A549 (cell line): ENCODE measurements around the gene TSNAXIP1. TPM values are rescaled to one million over a fixed set of nuclear protein-coding genes. Genes with fewer than 3 reads are reported as not detected.

Experiments
- ATAC-seq, 2 experiments: fragments of 200-7000 bp in 1 of 2; fragments of >200 bp in 1 of 2; cut with Nextera tagmentation in 1 of 2; cut with Tn5 transposase in 1 of 2; 3 replicates each; pipeline versions ENCODE4 v1.8.0 to v1.9.1; 2018 to 2020; ENCODE audit warnings: mild to moderate bottlenecking in 1 of 2, moderate library complexity in 1 of 2
- CTCF ChIA-PET: fragments of 300-600 bp; sonication (Branson Sonifier 250); formaldehyde crosslinking; extraction: SDS; loops from one replicate; lab custom pipeline; 2021; ENCODE audit warnings: antibody characterized with exemption, inconsistent platforms; lab: Yijun Ruan, JAX
- POLR2A ChIA-PET: fragments of 350-600 bp; formaldehyde crosslinking; extraction: SDS; loops from one replicate; lab custom pipeline; 2021; ENCODE audit warnings: antibody characterized with exemption, inconsistent platforms; lab: Yijun Ruan, JAX
- DNase-seq, 2 experiments: peaks; one replicate each; pipeline versions ENCODE4 v3.0.0 to v3.0.0-alpha.2; 2011 to 2016; ENCODE audit warnings: low read depth in 1 of 2, low spot score in 1 of 2
- FAIRE-seq: peaks from 2 replicates; lab custom pipeline; 2011; peaks lifted over from hg19 to GRCh38; lab: Jason Lieb, UNC
- H3K27ac ChIP-seq, 2 experiments: fragments of >200 bp; sonication (Bioruptor Twin); formaldehyde crosslinking; 3 replicates each; pipeline ENCODE4 v1.5.1; 2016 to 2017
- H3K4me1 ChIP-seq: fragments of >200 bp; sonication (Bioruptor Twin); formaldehyde crosslinking; 3 replicates; pipeline ENCODE4 v1.6.1; 2016
- H3K4me2 ChIP-seq: fragments of >200 bp; sonication (Bioruptor Twin); formaldehyde crosslinking; 3 replicates; pipeline ENCODE4 v1.6.1; 2016
- H3K4me3 ChIP-seq: fragments of >200 bp; sonication (Bioruptor Twin); formaldehyde crosslinking; 3 replicates; pipeline ENCODE4 v1.5.1; 2016
- H3K9me3 ChIP-seq: fragments of >200 bp; sonication (Bioruptor Twin); formaldehyde crosslinking; 3 replicates; pipeline ENCODE4 v1.6.1; 2016
- BHLHE40 ChIP-seq: IDR thresholded peaks from 2 replicates; pipeline ENCODE4 v1.6.1; 2012; ENCODE audit warnings: low read depth, low read length, inconsistent platforms
- CBX8 ChIP-seq: fragments of 200-600 bp; sonication (generic); IDR thresholded peaks from 2 replicates; pipeline ENCODE4 v1.6.1; 2016
- CHD4 ChIP-seq: fragments of 200-600 bp; sonication (generic); IDR thresholded peaks from 2 replicates; pipeline ENCODE4 v1.6.1; 2016; ENCODE audit warnings: antibody characterized with exemption, mild to moderate bottlenecking, borderline replicate concordance
- EHF ChIP-seq: fragments of 250-450 bp; sonication (Bioruptor Pico); IDR thresholded peaks from 2 replicates; pipeline ENCODE4 v1.5.0; 2020; ENCODE audit warnings: mild to moderate bottlenecking
- EHMT2 ChIP-seq: fragments of 200-600 bp; sonication (generic); IDR thresholded peaks from 2 replicates; pipeline ENCODE4 v1.6.1; 2016; ENCODE audit warnings: antibody characterized with exemption, low read depth, mild to moderate bottlenecking, moderate library complexity
- EP300 ChIP-seq, 2 experiments: fragments of >200 bp; sonication (Bioruptor Twin); formaldehyde crosslinking; IDR thresholded peaks; 2 replicates in 1 of 2; 3 replicates in 1 of 2; pipeline ENCODE4 v1.6.1; 2016 to 2017
- ESRRA ChIP-seq: fragments of 150-350 bp; IDR thresholded peaks from 2 replicates; pipeline ENCODE4 v1.6.1; 2014; ENCODE audit warnings: mild to moderate bottlenecking, low read length, borderline replicate concordance
- FOSB ChIP-seq: fragments of 250-450 bp; sonication (Bioruptor Pico); IDR thresholded peaks from 2 replicates; pipeline ENCODE4 v1.5.0; 2020; ENCODE audit warnings: mild to moderate bottlenecking, moderate library complexity
- GATA3 ChIP-seq: IDR thresholded peaks from 2 replicates; pipeline ENCODE4 v1.6.1; 2012; ENCODE audit warnings: borderline replicate concordance
- HDAC2 ChIP-seq: fragments of 200-600 bp; sonication (generic); IDR thresholded peaks from 2 replicates; pipeline ENCODE4 v1.6.1; 2016
- HEYL ChIP-seq: fragments of 250-450 bp; sonication (Bioruptor Pico); IDR thresholded peaks from 2 replicates; pipeline ENCODE4 v1.8.0; 2021; ENCODE audit warnings: mild to moderate bottlenecking, moderate library complexity
- HOXA7 ChIP-seq: fragments of 250-450 bp; sonication (Bioruptor Pico); IDR thresholded peaks from 2 replicates; pipeline ENCODE4 v1.5.0; 2020; ENCODE audit warnings: mild to moderate bottlenecking, moderate library complexity
- HOXB13 ChIP-seq: fragments of 250-450 bp; sonication (Bioruptor Pico); IDR thresholded peaks from 2 replicates; pipeline ENCODE4 v1.5.0; 2020; ENCODE audit warnings: low read depth, mild to moderate bottlenecking, moderate library complexity
- JUN ChIP-seq, 2 experiments: fragments of >200 bp; sonication (Bioruptor Twin); formaldehyde crosslinking; IDR thresholded peaks; 2 replicates in 1 of 2; 3 replicates in 1 of 2; pipeline ENCODE4 v1.6.1; 2016 to 2017
- KDM1A ChIP-seq: fragments of 200-600 bp; sonication (generic); IDR thresholded peaks from 2 replicates; pipeline ENCODE4 v1.6.1; 2016; ENCODE audit warnings: low read depth, mild to moderate bottlenecking
- KDM5A ChIP-seq: fragments of 200-600 bp; sonication (generic); IDR thresholded peaks from 2 replicates; pipeline ENCODE4 v1.6.1; 2016; ENCODE audit warnings: antibody characterized with exemption, mild to moderate bottlenecking
- MAFK ChIP-seq: fragments of 450-650 bp; IDR thresholded peaks from 2 replicates; pipeline ENCODE4 v1.6.1; 2014; ENCODE audit not compliant: partially characterized antibody
- MAZ ChIP-seq: fragments of 150-350 bp; IDR thresholded peaks from 2 replicates; pipeline ENCODE4 v1.6.1; 2014; ENCODE audit warnings: antibody characterized with exemption, low read depth, low read length, borderline replicate concordance
- MYC ChIP-seq: IDR thresholded peaks from 2 replicates; pipeline ENCODE4 v1.6.1; 2012; ENCODE audit warnings: mild to moderate bottlenecking, inconsistent platforms, low read length, improper control_type of control experiment, borderline replicate concordance
- PHF8 ChIP-seq: fragments of 200-600 bp; sonication (generic); IDR thresholded peaks from 2 replicates; pipeline ENCODE4 v1.6.1; 2016; ENCODE audit warnings: low read depth, mild to moderate bottlenecking, antibody characterized with exemption, moderate library complexity, borderline replicate concordance
- POLR2A ChIP-seq: IDR thresholded peaks from 2 replicates; pipeline ENCODE4 v1.6.1; 2012; ENCODE audit warnings: mild to moderate bottlenecking, low read length
- POLR2AphosphoS2 ChIP-seq: conservative IDR thresholded peaks from 2 replicates; pipeline ENCODE4 v1.6.1; 2012; ENCODE audit warnings: low read length, improper control_type of control experiment, inconsistent platforms
- RAD21 ChIP-seq, 2 experiments: fragments of >200 bp in 1 of 2; sonication (Bioruptor Twin) in 1 of 2; formaldehyde crosslinking in 1 of 2; IDR thresholded peaks in 1 of 2; conservative IDR thresholded peaks in 1 of 2; 2 replicates in 1 of 2; 3 replicates in 1 of 2; pipeline ENCODE4 v1.6.1; 2012 to 2018; ENCODE audit warnings: inconsistent platforms in 1 of 2
- RNF2 ChIP-seq: fragments of 200-600 bp; sonication (generic); IDR thresholded peaks from 2 replicates; pipeline ENCODE4 v1.6.1; 2016; ENCODE audit warnings: low read depth, mild to moderate bottlenecking, antibody characterized with exemption, moderate library complexity, borderline replicate concordance
- SREBF2 ChIP-seq: fragments of 450-650 bp; IDR thresholded peaks from 2 replicates; pipeline ENCODE4 v1.6.1; 2014; ENCODE audit warnings: mild to moderate bottlenecking, moderate library complexity
- TFCP2L1 ChIP-seq: fragments of 250-450 bp; sonication (Bioruptor Pico); IDR thresholded peaks from 2 replicates; pipeline ENCODE4 v1.5.0; 2021; ENCODE audit warnings: mild to moderate bottlenecking
- TP53 ChIP-seq: fragments of 250-450 bp; sonication (Bioruptor Pico); IDR thresholded peaks from 2 replicates; pipeline ENCODE4 v1.5.0; 2021; ENCODE audit warnings: mild to moderate bottlenecking, moderate library complexity
- ZC3H11A ChIP-seq: fragments of 450-650 bp; IDR thresholded peaks from 2 replicates; pipeline ENCODE4 v1.6.1; 2014; ENCODE audit warnings: antibody characterized with exemption, mild to moderate bottlenecking
- ZFP36 ChIP-seq: fragments of 450-650 bp; IDR thresholded peaks from 2 replicates; pipeline ENCODE4 v1.6.1; 2014; ENCODE audit warnings: borderline replicate concordance; ENCODE audit not compliant: partially characterized antibody
- ZNF302 ChIP-seq: fragments of 250-450 bp; sonication (Bioruptor Pico); IDR thresholded peaks from 2 replicates; pipeline ENCODE4 v1.9.0; 2021; ENCODE audit warnings: inconsistent platforms, mild to moderate bottlenecking, moderate library complexity
- ZSCAN20 ChIP-seq: fragments of 250-450 bp; sonication (Bioruptor Pico); IDR thresholded peaks from 2 replicates; pipeline ENCODE4 v1.8.0; 2022; ENCODE audit warnings: mild to moderate bottlenecking, moderate library complexity
- WGBS: methylation state at CpG from one replicate; pipeline ENCODE4 v1.1.6; 2017; ENCODE audit errors: missing lambda C conversion rate; 5-methylcytosine and 5-hydroxymethylcytosine counted together
- polyA plus RNA-seq, 4 experiments: library from polyadenylated mRNA; depleted of rRNA in 3 of 4; stranded (reverse); fragments of >200 nt; fragmentation: RNase III in 1 of 4; extraction: RNeasy Plus Mini Kit Qiagen cat#74134 plus additional on column Dnase treatment in 1 of 4; gene quantifications; 2 replicates in 3 of 4; 3 replicates in 1 of 4; pipeline ENCODE4 v1.2.3, GENCODE V29; 2011 to 2017
- TF ChIP-seq, protein P1 (sequence below): fragments of >200 bp; sonication (Bioruptor Twin); formaldehyde crosslinking; IDR thresholded peaks from 3 replicates; pipeline ENCODE4 v1.6.1; 2016
- TF ChIP-seq, protein P2 (sequence below): IDR thresholded peaks from 2 replicates; pipeline ENCODE4 v1.6.1; 2012; ENCODE audit warnings: low read depth, borderline replicate concordance
- TF ChIP-seq, protein P3 (sequence below): IDR thresholded peaks from 2 replicates; pipeline ENCODE4 v1.6.1; 2012
- TF ChIP-seq, protein P4 (sequence below): IDR thresholded peaks from 2 replicates; pipeline ENCODE4 v1.6.1; 2012
- TF ChIP-seq, protein P5 (sequence below): fragments of >200 bp; sonication (Bioruptor Twin); formaldehyde crosslinking; IDR thresholded peaks from 3 replicates; pipeline ENCODE4 v1.5.1; 2016

TSNAXIP1 gene
- polyA plus RNA-seq, 2 of the 4 experiments (the other 2 are of a cell fraction) = 0.68 to 1.1 TPM

DNA sequence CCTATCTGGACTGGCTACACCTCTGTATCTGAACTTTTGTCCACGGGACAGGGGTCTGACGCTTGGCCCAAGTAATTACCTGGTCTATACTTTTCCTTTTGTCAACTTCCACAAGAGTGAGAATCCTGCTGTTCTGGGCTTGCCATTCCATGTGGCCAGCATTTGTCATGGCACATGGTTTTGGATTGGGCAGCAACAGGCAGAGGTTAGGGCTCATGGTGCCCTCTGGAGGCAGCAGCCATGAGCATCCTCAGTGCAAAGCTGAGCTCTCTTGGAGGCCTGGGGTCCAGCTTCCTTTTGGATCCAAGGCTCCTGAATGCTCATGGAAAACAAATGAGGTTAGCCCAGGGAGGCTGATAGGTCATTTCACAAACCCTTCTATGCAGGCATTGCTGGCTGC lies 58.6 kb downstream of the TSNAXIP1 start:
- FAIRE-seq (no peak), ATAC-seq (peak; percentile 84 to 88), DNase-seq (peak; percentile 69 to 72)
- Histone ChIP-seq H3K4me2 (no peak overlapping the region), H3K27ac (no peak overlapping the region), H3K4me1 (peaks cover 36% of the 10 kb centered on the region), H3K4me3 (no peak overlapping the region), H3K9me3 (no peaks in the 10 kb centered on the region)
- WGBS = 96% methylated on average over 2 of the region's 2 CpGs
- TF ChIP-seq, protein P1, sequence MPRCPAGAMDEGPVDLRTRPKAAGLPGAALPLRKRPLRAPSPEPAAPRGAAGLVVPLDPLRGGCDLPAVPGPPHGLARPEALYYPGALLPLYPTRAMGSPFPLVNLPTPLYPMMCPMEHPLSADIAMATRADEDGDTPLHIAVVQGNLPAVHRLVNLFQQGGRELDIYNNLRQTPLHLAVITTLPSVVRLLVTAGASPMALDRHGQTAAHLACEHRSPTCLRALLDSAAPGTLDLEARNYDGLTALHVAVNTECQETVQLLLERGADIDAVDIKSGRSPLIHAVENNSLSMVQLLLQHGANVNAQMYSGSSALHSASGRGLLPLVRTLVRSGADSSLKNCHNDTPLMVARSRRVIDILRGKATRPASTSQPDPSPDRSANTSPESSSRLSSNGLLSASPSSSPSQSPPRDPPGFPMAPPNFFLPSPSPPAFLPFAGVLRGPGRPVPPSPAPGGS = no peak
- TF ChIP-seq TP53 (no peak), MYC (peak; percentile 90; the same call in 1 of the 2 replicates), ZC3H11A (no peak), HDAC2 (no peak), ZNF302 (no peak), KDM5A (no peak), HOXB13 (CRISPR knock-in tag) (no peak), RAD21 (conservative IDR thresholded peaks at IDR 0.05 in 1 of 2, IDR thresholded peaks at IDR 0.05 in 1 of 2) (peak; percentile 43 to 65; a peak in 4 of 5 replicates), BHLHE40 (no peak), RNF2 (no peak), PHF8 (no peak), FOSB (CRISPR knock-in tag) (no peak), EHF (CRISPR knock-in tag) (no peak), CBX8 (no peak), EHMT2 (no peak), ZFP36 (no peak), POLR2A (no peak), MAZ (no peak), EP300 (IDR thresholded peaks at IDR 0.05) (no peak), JUN (IDR thresholded peaks at IDR 0.05) (no peak), TFCP2L1 (no peak), MAFK (no peak), HOXA7 (no peak), KDM1A (no peak), ESRRA (no peak), POLR2AphosphoS2 (no peak), GATA3 (no peak), CHD4 (no peak), SREBF2 (no peak), HEYL (CRISPR knock-in tag) (no peak), ZSCAN20 (CRISPR knock-in tag) (no peak)
- TF ChIP-seq, protein P2, sequence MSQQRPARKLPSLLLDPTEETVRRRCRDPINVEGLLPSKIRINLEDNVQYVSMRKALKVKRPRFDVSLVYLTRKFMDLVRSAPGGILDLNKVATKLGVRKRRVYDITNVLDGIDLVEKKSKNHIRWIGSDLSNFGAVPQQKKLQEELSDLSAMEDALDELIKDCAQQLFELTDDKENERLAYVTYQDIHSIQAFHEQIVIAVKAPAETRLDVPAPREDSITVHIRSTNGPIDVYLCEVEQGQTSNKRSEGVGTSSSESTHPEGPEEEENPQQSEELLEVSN = no peak
- TF ChIP-seq, protein P3, sequence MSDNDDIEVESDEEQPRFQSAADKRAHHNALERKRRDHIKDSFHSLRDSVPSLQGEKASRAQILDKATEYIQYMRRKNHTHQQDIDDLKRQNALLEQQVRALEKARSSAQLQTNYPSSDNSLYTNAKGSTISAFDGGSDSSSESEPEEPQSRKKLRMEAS = peak; percentile 87
- TF ChIP-seq, protein P4, sequence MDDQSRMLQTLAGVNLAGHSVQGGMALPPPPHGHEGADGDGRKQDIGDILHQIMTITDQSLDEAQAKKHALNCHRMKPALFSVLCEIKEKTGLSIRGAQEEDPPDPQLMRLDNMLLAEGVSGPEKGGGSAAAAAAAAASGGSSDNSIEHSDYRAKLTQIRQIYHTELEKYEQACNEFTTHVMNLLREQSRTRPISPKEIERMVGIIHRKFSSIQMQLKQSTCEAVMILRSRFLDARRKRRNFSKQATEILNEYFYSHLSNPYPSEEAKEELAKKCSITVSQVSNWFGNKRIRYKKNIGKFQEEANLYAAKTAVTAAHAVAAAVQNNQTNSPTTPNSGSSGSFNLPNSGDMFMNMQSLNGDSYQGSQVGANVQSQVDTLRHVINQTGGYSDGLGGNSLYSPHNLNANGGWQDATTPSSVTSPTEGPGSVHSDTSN = no peak
- TF ChIP-seq, protein P5, sequence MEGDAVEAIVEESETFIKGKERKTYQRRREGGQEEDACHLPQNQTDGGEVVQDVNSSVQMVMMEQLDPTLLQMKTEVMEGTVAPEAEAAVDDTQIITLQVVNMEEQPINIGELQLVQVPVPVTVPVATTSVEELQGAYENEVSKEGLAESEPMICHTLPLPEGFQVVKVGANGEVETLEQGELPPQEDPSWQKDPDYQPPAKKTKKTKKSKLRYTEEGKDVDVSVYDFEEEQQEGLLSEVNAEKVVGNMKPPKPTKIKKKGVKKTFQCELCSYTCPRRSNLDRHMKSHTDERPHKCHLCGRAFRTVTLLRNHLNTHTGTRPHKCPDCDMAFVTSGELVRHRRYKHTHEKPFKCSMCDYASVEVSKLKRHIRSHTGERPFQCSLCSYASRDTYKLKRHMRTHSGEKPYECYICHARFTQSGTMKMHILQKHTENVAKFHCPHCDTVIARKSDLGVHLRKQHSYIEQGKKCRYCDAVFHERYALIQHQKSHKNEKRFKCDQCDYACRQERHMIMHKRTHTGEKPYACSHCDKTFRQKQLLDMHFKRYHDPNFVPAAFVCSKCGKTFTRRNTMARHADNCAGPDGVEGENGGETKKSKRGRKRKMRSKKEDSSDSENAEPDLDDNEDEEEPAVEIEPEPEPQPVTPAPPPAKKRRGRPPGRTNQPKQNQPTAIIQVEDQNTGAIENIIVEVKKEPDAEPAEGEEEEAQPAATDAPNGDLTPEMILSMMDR = peak; percentile 36
- ChIA-PET POLR2A (interaction anchor here (0.7 kb wide), 2 partner anchors 46 to 337 kb away, joined by 3 read pairs; partner anchors contain the start of gene RIPOR1), CTCF (interaction anchor here (0.7 to 9.3 kb wide), 11 partner anchors 9 to 193 kb away, joined by 3 to 86 read pairs (median 4); partner anchors contain the start of genes NRN1L and TSNAXIP1)
